ENCODE results near the gene MMS19. TPM values are rescaled to one million over a fixed set of nuclear protein-coding genes. Genes with fewer than 3 reads are reported as not detected.

The MMS19 gene
- total RNA-seq (10 to 100 TPM; 30.2 to 63.5 (median 48.1) TPM), polyA plus RNA-seq (10 to 100 TPM; 43.9 to 52.0 TPM)
- long read RNA-seq, donor 1, transcript MMS19-209 (31 exons, 3,797 nt) = major isoform, 6 of 20 reads
- long read RNA-seq, donor 1, partial matches to known transcripts = 5 of 20 reads
- long read RNA-seq, donor 1, other reads (novel, unspliced or antisense) = 9 of 20 reads
- long read RNA-seq, donor 2, transcript MMS19-209 (31 exons, 3,797 nt) = major isoform, 10 of 63 reads
- long read RNA-seq, donor 2, partial matches to known transcripts = 25 of 63 reads
- long read RNA-seq, donor 2, other reads (novel, unspliced or antisense) = 26 of 63 reads
- long read RNA-seq, donor 3, transcript MMS19-209 (31 exons, 3,797 nt) = major isoform, 6 of 23 reads
- long read RNA-seq, donor 3, partial matches to known transcripts = 8 of 23 reads
- long read RNA-seq, donor 3, other reads (novel, unspliced or antisense) = 6 of 23 reads

DNA sequence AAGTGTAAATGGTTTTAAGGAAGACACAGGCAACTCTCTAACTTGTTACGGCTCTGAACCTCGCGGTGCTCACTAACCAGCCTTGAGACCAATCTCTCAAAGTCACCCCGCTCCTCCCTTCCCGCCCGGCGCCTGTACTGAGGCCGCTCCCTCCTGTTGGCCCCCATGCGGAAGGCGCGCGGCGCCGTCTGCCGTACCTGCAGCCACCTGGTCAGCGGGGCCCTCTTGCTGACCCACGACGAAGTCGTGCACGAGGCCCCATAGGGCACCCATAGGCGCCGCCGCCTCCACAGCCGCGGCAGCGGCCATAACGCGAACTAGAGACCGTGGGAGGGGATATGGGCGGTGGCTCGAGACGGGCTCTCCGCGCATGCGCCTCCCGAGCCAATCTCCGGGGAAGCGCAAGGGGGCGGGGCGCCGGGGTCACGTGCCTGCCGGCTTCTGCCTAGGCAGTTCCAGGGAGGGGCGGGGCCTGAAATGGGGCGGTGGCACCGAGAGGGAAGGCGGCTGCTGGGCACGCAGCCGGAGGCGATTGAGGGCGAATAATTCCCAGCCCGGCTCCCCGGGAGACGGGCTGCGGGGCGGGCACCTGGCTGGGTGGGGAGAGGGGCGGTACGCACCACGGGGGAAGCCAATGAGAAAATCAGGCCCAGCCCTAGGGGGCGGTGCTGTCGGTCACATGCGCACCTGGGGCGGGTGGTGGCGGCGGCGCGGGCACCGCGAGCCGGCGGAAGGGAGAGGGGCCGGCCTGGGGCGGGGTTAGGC is at the start of gene MMS19:
Gene MMS19 (minus strand): TSS at position 347 of the 765 bp plus-strand sequence. CDS start 38 bp downstream, at position 309.
- Histone ChIP-seq H3K4me3 (peak within 1 kb of the TSS; percentile 71 to 99 (median 96)), H3K27me3 (no peaks in the 10 kb centered on the region), H3K9me3 (no peaks in the 10 kb centered on the region), H3K4me1 (peaks cover 7 to 77% (median 47%) of the 10 kb centered on the region in 12 donors), H3K27ac (peak within 1 kb of the TSS; percentile 71 to 98 (median 94)), H3K36me3 (peaks cover 0 to 7% (median 0%) of the 10 kb centered on the region in 9 donors)
- TF ChIP-seq CTCF (IDR thresholded peaks at IDR 0.05) (peak in 5 of 12 donors; percentile 14 to 56 (median 21)), POLR2A (IDR thresholded peaks at IDR 0.05) (peak in 1 of 2 donors; percentile 68)
- ATAC-seq (peak; percentile 90 to 96 (median 92)), DNase-seq (peak; percentile 99 to 100 (median 100))
- intact Hi-C loops (cut with DNase I) = loop anchor here in 8 of 10 donors (1.0 to 10.0 kb wide), 8 partner anchors 44 to 239 kb away; partner anchors contain the start of genes EXOSC1 (in 2 of the 8), ZDHHC16 (in 2 of the 8) and ZFYVE27 (in 1 of the 8)
- 0 to 1% (median 0%) methylated on average over 32 to 73 of the region's 73 CpGs for WGBS, 4 donors

DNA sequence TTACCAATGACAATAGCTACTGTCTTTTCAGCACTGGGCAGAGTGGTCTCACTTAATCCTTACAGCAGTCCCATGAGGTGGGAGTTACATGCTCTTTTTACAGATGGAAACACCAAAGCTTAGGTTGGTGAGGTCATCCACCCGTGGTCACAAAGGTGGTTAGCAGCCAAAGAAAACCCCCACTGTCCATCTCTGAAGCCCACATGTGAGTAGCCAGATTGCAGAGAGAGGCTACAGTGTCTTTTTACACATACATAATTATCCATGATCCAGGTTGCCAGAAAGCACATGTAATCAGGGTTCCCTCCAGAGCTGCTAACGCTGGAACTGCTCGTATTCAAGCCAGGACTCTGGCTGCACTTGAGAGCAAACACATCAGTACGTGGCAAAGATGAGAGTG is 49.7 kb upstream of the MMS19 start:
- H3K27ac ChIP-seq = peak overlapping the region in 5 of 12 donors; percentile 1 to 47 (median 19)
- H3K36me3 ChIP-seq = no peaks in the 10 kb centered on the region
- WGBS, 4 donors = 41 to 48% (median 43%) methylated on average over 4 of the region's 4 CpGs
- H3K27me3 ChIP-seq = no peaks in the 10 kb centered on the region
- H3K4me1 ChIP-seq = peaks cover 0 to 61% (median 47%) of the 10 kb centered on the region in 12 donors
- ATAC-seq = peak; percentile 17 to 60 (median 52)
- intact Hi-C loops (cut with DNase I) = loop anchor here in 2 of 10 donors (1.0 to 10.0 kb wide), 2 partner anchors 28 to 53 kb away; partner anchors contain the start of genes MMS19 (in 1 of the 2) and UBTD1 (in 1 of the 2)
- no peaks in the 10 kb centered on the region for H3K9me3 ChIP-seq
- TF ChIP-seq POLR2A (IDR thresholded peaks at IDR 0.05) = no peak
- no peak for TF ChIP-seq CTCF (IDR thresholded peaks at IDR 0.05)
- H3K4me3 ChIP-seq = no peak overlapping the region
- DNase-seq = no peak

- Histone ChIP-seq H3K36me3 (no peaks in the 10 kb centered on the region), H3K27ac (peak overlapping the region in 2 of 12 donors; percentile 32 to 47), H3K9me3 (no peaks in the 10 kb centered on the region), H3K27me3 (no peaks in the 10 kb centered on the region), H3K4me3 (no peak overlapping the region), H3K4me1 (peaks cover 0 to 67% (median 54%) of the 10 kb centered on the region in 12 donors)
- no peak for TF ChIP-seq CTCF (IDR thresholded peaks at IDR 0.05)
- no peak for TF ChIP-seq POLR2A (IDR thresholded peaks at IDR 0.05)
- no peak for ATAC-seq
- DNase-seq = no peak
- intact Hi-C loops (cut with DNase I) = loop anchor here in 2 of 10 donors (1.0 to 10.0 kb wide), 2 partner anchors 27 to 52 kb away; partner anchors contain the start of genes MMS19 (in 1 of the 2) and UBTD1 (in 1 of the 2)
- WGBS, 4 donors = 68 to 76% (median 74%) methylated on average over 4 of the region's 4 CpGs
Observed at GRCh38 chr10:97547271-97547600, 49.0 kb upstream of the MMS19 start.

Measured in heart left ventricle (tissue), 16 donors.